Keratinocyte (primary cell): ENCODE data around the gene CA9. TPM values are rescaled to one million over a fixed set of nuclear protein-coding genes. Genes with fewer than 3 reads are reported as not detected.
"Not testable (repeated sequence)": the region's sequence is repeated elsewhere in the genome, so short reads cannot be mapped to it uniquely, and the experiment has no call there.

Source experiments
- DNase-seq: peaks from one replicate; pipeline ENCODE4 v3.0.0-alpha.2; 2011; ENCODE audit warnings: low read depth, missing footprints, low spot score
- FAIRE-seq: peaks from 2 replicates; lab custom pipeline; 2011; peaks lifted over from hg19 to GRCh38; lab: Jason Lieb, UNC
- H2AFZ ChIP-seq: 2 replicates; pipeline ENCODE4 v1.6.0; 2012; ENCODE audit warnings: low read length, control low read depth, inconsistent platforms; ENCODE audit not compliant: control insufficient read depth
- H3K27ac ChIP-seq: 2 replicates; pipeline ENCODE4 v1.5.1; 2011; ENCODE audit warnings: low read length; ENCODE audit not compliant: control insufficient read depth, insufficient read depth
- H3K27me3 ChIP-seq: 3 replicates; pipeline ENCODE4 v1.6.0; 2011; ENCODE audit warnings: low read length; ENCODE audit not compliant: control insufficient read depth, insufficient read depth; ENCODE audit errors: extremely low read depth
- H3K36me3 ChIP-seq, 2 experiments: 2 replicates in 1 of 2; 3 replicates in 1 of 2; pipeline ENCODE4 v1.5.1; 2011; ENCODE audit warnings: low read length in 2 of 2, mild to moderate bottlenecking in 1 of 2; ENCODE audit not compliant: control insufficient read depth in 2 of 2, insufficient read depth in 2 of 2; ENCODE audit errors: extremely low read depth in 1 of 2
- H3K4me1 ChIP-seq: 3 replicates; pipeline ENCODE4 v1.5.1; 2011; ENCODE audit warnings: low read length; ENCODE audit not compliant: control insufficient read depth, insufficient read depth; ENCODE audit errors: extremely low read depth
- H3K4me2 ChIP-seq: 3 replicates; pipeline ENCODE4 v1.6.0; 2011; ENCODE audit warnings: low read depth, low read length; ENCODE audit not compliant: control insufficient read depth, insufficient read depth; ENCODE audit errors: extremely low read depth
- H3K4me3 ChIP-seq, 3 experiments: fragments of 200-600 bp in 1 of 3; sonication (generic) in 1 of 3; 2 replicates in 2 of 3; 3 replicates in 1 of 3; pipeline ENCODE4 v1.5.1; 2011 to 2016; ENCODE audit warnings: low read length in 3 of 3, mild to moderate bottlenecking in 3 of 3, control low read depth in 2 of 3, inconsistent platforms in 1 of 3, low read depth in 1 of 3, mixed read lengths in 1 of 3, mixed run types in 1 of 3, moderate library complexity in 1 of 3; ENCODE audit not compliant: control insufficient read depth in 2 of 3, insufficient read depth in 2 of 3; ENCODE audit errors: extremely low read depth in 1 of 3
- H3K79me2 ChIP-seq: 2 replicates; pipeline ENCODE4 v1.6.0; 2012; ENCODE audit warnings: low read length; ENCODE audit not compliant: control insufficient read depth, insufficient read depth
- H3K9ac ChIP-seq: 3 replicates; pipeline ENCODE4 v1.6.0; 2011; ENCODE audit warnings: low read length; ENCODE audit not compliant: control insufficient read depth, insufficient read depth; ENCODE audit errors: extremely low read depth
- H3K9me1 ChIP-seq: 3 replicates; pipeline ENCODE4 v1.6.0; 2011; ENCODE audit warnings: low read length; ENCODE audit not compliant: control insufficient read depth, insufficient read depth; ENCODE audit errors: extremely low read depth
- H3K9me3 ChIP-seq: 2 replicates; pipeline ENCODE4 v1.5.1; 2012; ENCODE audit warnings: low read depth, low read length; ENCODE audit not compliant: control insufficient read depth
- H4K20me1 ChIP-seq: 3 replicates; pipeline ENCODE4 v1.6.0; 2011; ENCODE audit warnings: low read length; ENCODE audit not compliant: control insufficient read depth, insufficient read depth; ENCODE audit errors: extremely low read depth
- EZH2 ChIP-seq: IDR thresholded peaks from one replicate; pipeline ENCODE4 v1.6.1; 2012; ENCODE audit warnings: inconsistent platforms, mild to moderate bottlenecking, low read length, moderate library complexity
- dilution Hi-C: fragments of 300-500 bp; cut with MboI; formaldehyde crosslinking; loops from one replicate; pipeline ENCODE4 v1.7.0; 2020; ENCODE audit warnings: low sequenced_read_pairs; ENCODE audit not compliant: extremely low pct_ligation_motif_present
- polyA plus RNA-seq, 5 experiments: library from polyadenylated mRNA; depleted of rRNA in 3 of 5; stranded (reverse) in 3 of 5; stranded (forward) in 1 of 5; unstranded in 1 of 5; fragments of >200 nt; gene quantifications; 1 replicate in 1 of 5; 2 replicates in 3 of 5; 3 replicates in 1 of 5; pipeline versions ENCODE4 v1.2.1 to v1.2.3, GENCODE V29; 2011 to 2012; ENCODE audit warnings: missing spikeins in 2 of 5, low read depth in 1 of 5, low replicate concordance in 1 of 5
- TF ChIP-seq, protein P1 (sequence below), 3 experiments: IDR thresholded peaks in 1 of 3; conservative IDR thresholded peaks in 1 of 3; optimal IDR thresholded peaks in 1 of 3; 2 replicates in 2 of 3; 3 replicates in 1 of 3; pipeline versions ENCODE3 to v1.5.1; 2011; ENCODE audit warnings: low read length in 3 of 3, mild to moderate bottlenecking in 3 of 3, moderate library complexity in 2 of 3, control low read depth in 1 of 3, inconsistent platforms in 1 of 3; ENCODE audit not compliant: insufficient read depth in 2 of 3; ENCODE audit errors: extremely low read depth in 1 of 3

CA9 gene
- polyA plus RNA-seq, 1 donor (not counting 4 experiments of a cell fraction or from before 2014, with no cell fraction given): 7.2 TPM

- H3K4me2 ChIP-seq, H3K27ac ChIP-seq, FAIRE-seq, DNase-seq, dilution Hi-C loops, H3K9me3 ChIP-seq, H3K4me3 ChIP-seq, H2AFZ ChIP-seq, H3K4me1 ChIP-seq, H3K9me1 ChIP-seq, H3K27me3 ChIP-seq, H4K20me1 ChIP-seq, H3K36me3 ChIP-seq, H3K79me2 ChIP-seq, H3K9ac ChIP-seq: not testable (repeated sequence)
These were observed 34.5 kb upstream of the CA9 start for GRCh38 chr9:35639225-35639624.

- H3K9me3 ChIP-seq: no peaks in the 10 kb centered on the region
- no peak for FAIRE-seq
- H3K27me3 ChIP-seq: no peaks in the 10 kb centered on the region
- H3K4me3 ChIP-seq: no peak overlapping the region
- no peak overlapping the region for H3K9ac ChIP-seq
- no peaks in the 10 kb centered on the region for H3K36me3 ChIP-seq
- H4K20me1 ChIP-seq: no peaks in the 10 kb centered on the region
- no peak overlapping the region for H2AFZ ChIP-seq
- H3K27ac ChIP-seq: no peak overlapping the region
- no peaks in the 10 kb centered on the region for H3K79me2 ChIP-seq
- dilution Hi-C loops: no loop called here
- H3K4me2 ChIP-seq: no peak overlapping the region
- DNase-seq: no peak
- TF ChIP-seq EZH2: no peak
- TF ChIP-seq, protein P1, sequence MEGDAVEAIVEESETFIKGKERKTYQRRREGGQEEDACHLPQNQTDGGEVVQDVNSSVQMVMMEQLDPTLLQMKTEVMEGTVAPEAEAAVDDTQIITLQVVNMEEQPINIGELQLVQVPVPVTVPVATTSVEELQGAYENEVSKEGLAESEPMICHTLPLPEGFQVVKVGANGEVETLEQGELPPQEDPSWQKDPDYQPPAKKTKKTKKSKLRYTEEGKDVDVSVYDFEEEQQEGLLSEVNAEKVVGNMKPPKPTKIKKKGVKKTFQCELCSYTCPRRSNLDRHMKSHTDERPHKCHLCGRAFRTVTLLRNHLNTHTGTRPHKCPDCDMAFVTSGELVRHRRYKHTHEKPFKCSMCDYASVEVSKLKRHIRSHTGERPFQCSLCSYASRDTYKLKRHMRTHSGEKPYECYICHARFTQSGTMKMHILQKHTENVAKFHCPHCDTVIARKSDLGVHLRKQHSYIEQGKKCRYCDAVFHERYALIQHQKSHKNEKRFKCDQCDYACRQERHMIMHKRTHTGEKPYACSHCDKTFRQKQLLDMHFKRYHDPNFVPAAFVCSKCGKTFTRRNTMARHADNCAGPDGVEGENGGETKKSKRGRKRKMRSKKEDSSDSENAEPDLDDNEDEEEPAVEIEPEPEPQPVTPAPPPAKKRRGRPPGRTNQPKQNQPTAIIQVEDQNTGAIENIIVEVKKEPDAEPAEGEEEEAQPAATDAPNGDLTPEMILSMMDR (optimal IDR thresholded peaks at IDR 0.05 in 1 of 3, IDR thresholded peaks at IDR 0.05 in 1 of 3, conservative IDR thresholded peaks at IDR 0.05 in 1 of 3; ENCODE audit: extremely low read depth in 1 of 3, insufficient read depth in 2 of 3, low read length in 3 of 3): no peak
- no peaks in the 10 kb centered on the region for H3K9me1 ChIP-seq
- H3K4me1 ChIP-seq: no peaks in the 10 kb centered on the region
These were observed 34.1 kb upstream of the CA9 start for GRCh38 chr9:35639631-35640030.

GRCh38 chr9:35640431-35640830 is 33.3 kb upstream of the CA9 start:
- H3K9me3 ChIP-seq, H3K27me3 ChIP-seq, FAIRE-seq, H3K27ac ChIP-seq, H3K9ac ChIP-seq, H3K4me2 ChIP-seq, H3K36me3 ChIP-seq, H3K9me1 ChIP-seq, H4K20me1 ChIP-seq, dilution Hi-C loops, H3K4me3 ChIP-seq, H3K79me2 ChIP-seq, H3K4me1 ChIP-seq, DNase-seq, H2AFZ ChIP-seq: not testable (repeated sequence)

- H4K20me1 ChIP-seq, H3K4me2 ChIP-seq, H3K79me2 ChIP-seq, H3K9me3 ChIP-seq, H3K27ac ChIP-seq, H3K9ac ChIP-seq, H2AFZ ChIP-seq, dilution Hi-C loops, DNase-seq, FAIRE-seq, H3K27me3 ChIP-seq, H3K36me3 ChIP-seq, H3K9me1 ChIP-seq, H3K4me3 ChIP-seq: not testable (repeated sequence)
- H3K4me1 ChIP-seq: peaks cover 12% of the 10 kb centered on the region
These were observed 32.2 kb upstream of the CA9 start for GRCh38 chr9:35641478-35641877.
